HG03342 (cell line): ENCODE measurements around the gene PHC3.

Experiments
- ATAC-seq: cut with Tn5 transposase; IDR thresholded peaks from one replicate; pipeline ENCODE4 v1.9.1; 2021; ENCODE audit warnings: mild to moderate bottlenecking, moderate library complexity; ENCODE audit not compliant: unreplicated experiment

Gene PHC3

DNA sequence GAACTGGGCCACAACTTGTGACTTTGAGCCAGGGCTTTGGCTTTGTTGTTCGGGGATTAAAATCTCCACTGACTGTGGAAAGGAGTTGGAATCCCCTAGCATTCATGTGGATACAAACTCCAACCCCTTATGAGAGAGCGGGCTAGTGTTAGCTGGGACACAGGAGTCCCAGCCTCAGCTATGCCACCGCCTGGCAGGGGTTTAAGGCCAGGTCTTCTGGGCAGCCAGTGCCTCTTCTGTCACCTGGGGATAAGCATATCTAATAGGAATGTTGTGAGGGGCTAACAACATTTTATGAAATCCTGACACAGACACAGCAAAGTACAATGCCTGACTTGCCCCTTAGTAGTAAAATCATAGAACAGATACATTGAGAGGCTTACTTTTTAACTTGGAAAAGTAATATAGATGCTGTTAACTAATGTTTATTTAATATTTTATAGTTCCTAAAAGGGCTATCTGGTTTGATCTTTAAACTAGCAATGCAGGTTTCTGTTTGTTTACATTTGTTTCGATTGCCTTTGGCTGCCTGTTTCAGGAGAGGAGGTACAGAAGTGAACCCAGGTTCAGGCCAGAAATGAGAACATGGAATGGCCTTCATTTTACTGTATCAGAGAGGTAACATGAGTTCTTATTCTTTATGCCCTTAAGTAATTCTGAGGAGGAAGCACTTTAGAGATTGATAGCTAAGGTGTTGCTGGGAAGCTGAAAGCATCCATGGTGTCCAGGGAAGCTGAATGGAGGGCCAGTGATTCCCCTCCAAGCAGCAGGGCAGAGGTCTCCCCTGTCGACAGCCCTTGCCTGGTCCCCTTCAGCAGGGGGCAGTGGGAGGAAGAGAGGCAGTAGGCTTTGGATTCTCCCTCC lies 135.0 kb downstream of the PHC3 start:
- ATAC-seq = no peak

DNA sequence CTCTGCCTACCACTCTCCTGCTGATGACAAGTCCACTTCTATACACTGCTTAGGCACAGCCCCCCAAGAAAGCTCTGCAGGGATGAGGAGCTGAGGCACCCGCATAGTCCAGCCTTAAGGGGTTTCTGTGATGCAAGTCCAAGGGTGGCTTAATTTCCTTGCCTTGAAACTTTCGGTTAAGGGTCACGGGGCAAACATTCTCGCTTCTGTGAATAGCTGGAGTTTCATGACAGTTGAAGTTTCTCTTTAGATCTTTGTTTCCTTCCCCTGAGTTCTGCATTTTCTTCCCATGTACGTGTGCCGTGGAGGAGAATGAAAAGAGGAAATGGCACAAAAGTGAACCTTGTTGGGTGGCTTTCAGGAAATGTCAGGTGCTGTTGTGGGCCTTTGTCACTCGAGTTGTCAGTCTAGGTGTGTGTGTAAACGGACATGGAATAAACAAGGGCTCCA lies 136.7 kb downstream of the PHC3 start:
- peak; percentile 85 for ATAC-seq

DNA sequence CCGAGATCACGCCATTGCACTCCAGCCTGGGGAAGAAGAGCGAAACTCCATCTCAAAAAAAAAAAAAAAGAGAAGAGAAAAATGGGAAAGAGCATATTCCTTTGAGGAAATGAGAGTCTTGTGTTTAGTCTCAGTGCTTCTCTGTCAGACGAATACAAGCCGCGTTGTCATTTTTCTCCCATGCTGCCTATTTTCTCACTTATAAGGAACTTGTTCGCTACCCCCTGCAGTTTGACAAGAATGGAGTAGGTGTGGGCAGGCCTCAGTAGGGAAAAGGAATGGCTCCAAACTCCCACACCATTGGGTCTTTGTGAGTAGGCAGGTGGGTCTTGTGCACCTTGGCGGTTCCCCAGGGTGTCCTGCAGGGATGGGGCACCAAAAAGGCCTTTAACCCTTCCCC lies 137.3 kb downstream of the PHC3 start:
- ATAC-seq = no peak

DNA sequence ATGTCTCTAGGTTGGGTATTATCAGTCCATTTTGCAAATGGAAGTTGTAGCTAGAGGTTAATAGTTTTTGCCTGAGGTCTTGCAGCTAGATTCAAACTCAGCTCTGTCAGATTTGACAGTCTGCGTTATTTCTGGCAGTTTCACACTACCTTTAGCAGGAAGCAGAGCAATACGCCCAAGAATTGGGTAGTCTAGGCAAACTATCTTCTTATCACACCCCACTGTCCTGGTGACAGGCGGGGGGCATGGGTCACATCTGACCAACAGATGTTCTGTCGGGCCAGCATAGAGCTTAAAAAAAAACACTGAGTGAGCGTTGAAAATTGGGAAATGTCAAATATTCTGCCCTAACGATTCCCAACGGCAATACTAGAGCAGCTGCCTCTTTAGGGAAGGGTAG lies 138.0 kb downstream of the PHC3 start:
- no peak for ATAC-seq

DNA sequence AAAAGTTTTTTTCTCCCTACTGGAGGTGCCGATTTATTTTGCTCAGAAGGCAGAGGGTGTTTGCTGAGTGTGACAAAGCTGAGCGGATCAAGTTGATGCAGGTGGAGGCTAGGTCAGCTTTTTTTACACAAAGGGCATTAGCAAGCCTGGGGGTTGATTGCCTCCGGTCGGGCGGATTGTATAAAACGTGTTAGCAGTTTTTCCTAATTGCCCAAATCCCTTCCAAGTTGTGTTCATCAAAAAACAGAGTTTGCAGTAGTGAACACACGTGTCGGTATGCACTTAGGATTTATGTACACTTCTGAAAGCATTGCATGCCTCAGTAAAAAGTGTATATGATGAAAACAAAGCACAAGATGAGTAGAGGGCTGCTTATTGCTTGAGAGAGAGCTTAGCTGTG lies 141.1 kb downstream of the PHC3 start:
- ATAC-seq = no peak

DNA sequence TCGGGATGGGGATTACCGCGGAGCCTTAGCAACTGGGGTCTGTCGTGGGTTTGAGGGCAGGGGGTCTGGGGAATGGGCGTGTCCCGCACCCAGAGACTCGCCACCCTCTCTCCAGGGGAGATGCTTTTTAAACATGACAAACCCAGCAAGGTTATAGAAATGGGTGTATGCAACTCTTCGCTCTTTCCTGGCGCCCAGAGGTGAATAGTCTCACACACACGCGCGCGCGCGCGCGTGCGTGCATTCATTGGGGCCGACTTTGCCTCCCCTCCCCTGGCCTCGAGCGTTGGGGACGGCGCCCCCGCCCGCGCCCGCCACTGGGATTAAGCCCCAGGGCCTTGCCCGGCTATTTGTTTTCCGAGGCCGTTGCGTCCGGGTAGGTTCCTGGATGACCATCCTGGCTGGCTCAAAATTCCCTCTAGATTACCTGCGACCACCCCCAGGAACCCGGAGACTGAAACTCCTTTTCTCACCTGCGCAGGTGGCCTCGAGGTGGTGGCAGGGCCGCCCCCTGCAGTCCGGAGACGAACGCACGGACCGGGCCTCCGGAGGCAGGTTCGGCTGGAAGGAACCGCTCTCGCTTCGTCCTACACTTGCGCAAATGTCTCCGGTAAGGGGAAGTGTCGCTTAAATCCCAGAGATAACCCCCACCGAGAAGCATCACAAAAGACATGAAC lies 143.0 kb downstream of the PHC3 start:
- no peak for ATAC-seq
